LNCaP clone FGC (cell line): ENCODE data around the gene KRTAP12-2.
"Not testable (repeated sequence)": the region's sequence is repeated elsewhere in the genome, so short reads cannot be mapped to it uniquely, and the experiment has no call there.

Experiments
- DNase-seq: peaks from one replicate; pipeline ENCODE4 v3.0.0-alpha.2; 2011; ENCODE audit warnings: low read depth
- H3K4me3 ChIP-seq: 2 replicates; pipeline ENCODE4 v1.5.1; 2011; ENCODE audit warnings: mild to moderate bottlenecking, low read depth, low read length, control low read depth
- TF ChIP-seq, protein P1 (sequence below): IDR thresholded peaks from 2 replicates; pipeline ENCODE4 v1.5.1; 2012; ENCODE audit warnings: mild to moderate bottlenecking; ENCODE audit not compliant: control insufficient read depth, insufficient read depth; ENCODE audit errors: extremely low read depth

KRTAP12-2 gene

DNA sequence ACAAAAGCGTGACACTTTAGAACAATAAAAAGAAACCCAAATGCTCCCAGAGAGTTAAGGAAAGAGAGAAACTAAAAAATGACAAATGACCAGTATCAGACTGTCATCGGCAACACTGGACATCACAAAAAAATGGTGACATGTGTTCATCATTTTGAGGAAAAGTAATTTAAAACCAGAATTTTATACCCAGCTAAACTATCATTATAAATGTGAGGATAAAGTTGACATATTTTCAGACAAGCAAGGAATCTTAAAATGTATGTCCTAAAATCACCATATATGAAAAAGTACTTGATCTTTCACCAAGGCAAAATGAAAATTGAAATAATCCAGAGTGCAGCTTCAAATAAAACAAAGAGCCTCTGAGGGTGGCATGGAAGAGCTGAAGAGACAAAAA is 21.8 kb downstream of the KRTAP12-2 start:
- DNase-seq, result no peak
- TF ChIP-seq, protein P1, sequence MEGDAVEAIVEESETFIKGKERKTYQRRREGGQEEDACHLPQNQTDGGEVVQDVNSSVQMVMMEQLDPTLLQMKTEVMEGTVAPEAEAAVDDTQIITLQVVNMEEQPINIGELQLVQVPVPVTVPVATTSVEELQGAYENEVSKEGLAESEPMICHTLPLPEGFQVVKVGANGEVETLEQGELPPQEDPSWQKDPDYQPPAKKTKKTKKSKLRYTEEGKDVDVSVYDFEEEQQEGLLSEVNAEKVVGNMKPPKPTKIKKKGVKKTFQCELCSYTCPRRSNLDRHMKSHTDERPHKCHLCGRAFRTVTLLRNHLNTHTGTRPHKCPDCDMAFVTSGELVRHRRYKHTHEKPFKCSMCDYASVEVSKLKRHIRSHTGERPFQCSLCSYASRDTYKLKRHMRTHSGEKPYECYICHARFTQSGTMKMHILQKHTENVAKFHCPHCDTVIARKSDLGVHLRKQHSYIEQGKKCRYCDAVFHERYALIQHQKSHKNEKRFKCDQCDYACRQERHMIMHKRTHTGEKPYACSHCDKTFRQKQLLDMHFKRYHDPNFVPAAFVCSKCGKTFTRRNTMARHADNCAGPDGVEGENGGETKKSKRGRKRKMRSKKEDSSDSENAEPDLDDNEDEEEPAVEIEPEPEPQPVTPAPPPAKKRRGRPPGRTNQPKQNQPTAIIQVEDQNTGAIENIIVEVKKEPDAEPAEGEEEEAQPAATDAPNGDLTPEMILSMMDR, result no peak

DNA sequence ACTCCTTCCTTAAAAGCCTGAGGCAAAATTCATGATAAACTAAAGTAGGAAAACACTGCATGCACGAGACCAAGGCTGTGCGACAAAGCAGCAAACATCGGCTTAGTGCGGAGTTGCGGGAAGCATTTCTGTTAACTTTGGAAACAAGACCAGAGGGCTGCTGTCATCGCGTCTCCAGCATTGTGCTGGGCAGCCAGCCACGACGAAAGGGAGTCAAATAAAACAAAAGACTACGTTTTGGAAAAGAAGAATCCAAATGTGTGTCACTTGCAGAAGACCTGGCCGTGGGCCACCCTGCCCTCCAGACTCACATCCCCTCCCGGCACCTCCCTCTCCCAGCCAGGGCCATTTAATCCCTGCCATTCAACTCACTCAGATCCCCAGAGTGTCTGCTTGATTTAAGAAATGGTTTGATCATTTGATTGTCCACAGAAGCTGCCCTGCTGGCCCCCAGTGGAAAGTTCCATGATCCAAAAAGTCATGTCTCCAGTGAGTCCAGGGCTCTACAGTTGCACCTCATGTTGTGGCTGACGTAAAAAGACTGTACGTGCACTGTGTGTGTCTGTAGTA is 22.9 kb downstream of the KRTAP12-2 start:
- no peak for DNase-seq
- H3K4me3 ChIP-seq, result no peak overlapping the region
- TF ChIP-seq, protein P1, result no peak

More for the DNA sequence above, 21.8 kb downstream of the KRTAP12-2 start:
- H3K4me3 ChIP-seq, result no peak overlapping the region

DNA sequence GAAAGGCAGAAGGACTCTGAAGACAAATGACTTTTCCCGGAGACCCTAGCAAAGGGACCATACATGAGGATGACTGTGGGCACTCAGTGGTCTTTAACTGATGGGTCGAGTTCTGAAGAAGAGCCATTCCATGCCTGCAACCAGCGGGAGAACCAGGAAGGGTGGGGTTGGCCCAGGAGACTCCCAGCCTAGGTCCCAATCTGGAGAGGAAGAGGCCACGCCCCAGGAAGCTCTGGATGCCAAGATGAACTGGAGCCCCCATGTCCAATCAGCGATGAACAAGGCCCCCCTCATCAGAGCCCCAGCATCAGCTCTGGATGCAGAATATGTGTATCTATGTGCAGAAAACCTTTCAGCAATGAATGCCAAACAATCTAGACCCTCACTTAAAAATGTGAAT is 26.0 kb downstream of the KRTAP12-2 start:
- TF ChIP-seq, protein P1, result no peak
- H3K4me3 ChIP-seq, result no peak overlapping the region
- DNase-seq, result no peak

DNA sequence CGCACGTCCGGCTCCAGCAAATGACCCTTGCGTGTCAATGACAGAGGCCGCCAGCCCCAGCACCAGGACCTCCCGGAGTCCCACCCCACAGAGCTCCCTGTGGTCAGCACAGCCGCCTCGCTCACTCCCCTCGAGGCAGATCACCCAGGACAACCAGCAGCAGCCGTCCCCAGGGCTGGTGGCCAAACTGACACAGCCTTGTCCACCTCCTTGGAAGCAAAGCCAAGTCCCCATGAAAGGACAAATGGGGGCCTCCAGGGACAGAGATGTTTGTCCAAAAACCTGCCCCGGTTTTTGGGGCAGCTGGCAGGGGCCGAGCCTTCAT is 27.4 kb downstream of the KRTAP12-2 start:
- TF ChIP-seq, protein P1, result no peak
- no peak for DNase-seq
- H3K4me3 ChIP-seq, result no peak overlapping the region

DNA sequence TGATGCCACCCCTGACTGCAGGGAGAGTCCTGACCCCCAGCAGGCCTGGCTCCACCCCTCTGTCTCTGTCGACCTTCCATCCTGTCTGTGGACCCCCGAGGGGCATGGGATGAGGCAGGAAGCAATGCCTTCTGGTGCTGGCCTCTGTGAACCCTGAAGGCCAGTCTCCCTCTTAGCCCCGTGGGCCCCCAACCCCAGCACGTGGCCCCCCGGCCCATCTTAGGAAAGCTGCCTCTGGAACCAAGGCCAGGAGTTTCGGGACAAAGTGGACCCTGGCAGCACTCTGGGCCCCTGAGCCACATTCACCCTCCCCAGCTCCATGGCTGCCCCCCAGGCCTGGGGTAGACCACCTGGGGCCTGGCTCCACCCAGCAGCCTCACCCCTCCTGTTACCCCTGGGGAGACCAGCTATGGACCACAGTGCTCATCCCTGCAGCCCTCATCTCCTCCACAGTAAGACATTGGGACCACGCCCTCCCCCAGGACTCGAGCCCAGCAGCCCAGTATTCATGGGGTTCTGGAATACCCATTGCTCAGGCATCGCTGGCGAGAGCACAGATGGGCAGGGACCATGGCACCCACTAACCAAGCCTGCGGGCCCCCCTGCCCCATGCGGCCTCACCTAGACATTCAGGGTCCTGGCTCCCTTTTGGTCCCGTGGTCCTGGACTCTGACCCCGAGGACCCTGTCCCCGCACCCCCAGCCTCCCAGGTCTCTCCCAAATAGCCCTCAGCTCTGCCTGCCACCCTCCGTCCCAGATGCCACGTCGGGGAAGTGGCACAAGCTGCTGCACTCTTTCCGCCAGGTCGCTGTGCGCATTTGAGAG is 28.0 kb downstream of the KRTAP12-2 start:
- H3K4me3 ChIP-seq, DNase-seq: not testable (repeated sequence)

DNA sequence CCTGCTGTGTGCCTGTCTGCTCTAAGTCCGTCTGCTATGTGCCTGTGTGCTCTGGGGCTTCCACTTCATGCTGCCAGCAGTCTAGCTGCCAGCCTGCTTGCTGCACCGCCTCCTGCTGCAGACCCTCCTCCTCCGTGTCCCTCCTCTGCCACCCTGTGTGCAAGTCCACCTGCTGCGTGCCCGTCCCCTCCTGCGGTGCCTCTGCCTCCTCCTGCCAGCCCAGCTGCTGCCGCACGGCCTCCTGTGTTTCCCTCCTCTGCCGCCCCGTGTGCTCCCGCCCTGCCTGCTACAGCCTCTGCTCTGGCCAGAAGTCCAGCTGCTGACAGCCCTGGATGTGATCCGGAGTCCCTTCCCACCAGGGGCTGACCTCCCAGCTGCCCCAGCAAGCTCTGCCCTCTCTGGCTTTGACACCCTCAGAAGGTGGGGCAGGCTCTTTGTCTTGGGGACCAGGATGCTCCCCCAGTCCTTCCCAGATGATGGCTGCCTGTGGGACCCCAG is 28.8 kb downstream of the KRTAP12-2 start:
- H3K4me3 ChIP-seq, DNase-seq: not testable (repeated sequence)

DNA sequence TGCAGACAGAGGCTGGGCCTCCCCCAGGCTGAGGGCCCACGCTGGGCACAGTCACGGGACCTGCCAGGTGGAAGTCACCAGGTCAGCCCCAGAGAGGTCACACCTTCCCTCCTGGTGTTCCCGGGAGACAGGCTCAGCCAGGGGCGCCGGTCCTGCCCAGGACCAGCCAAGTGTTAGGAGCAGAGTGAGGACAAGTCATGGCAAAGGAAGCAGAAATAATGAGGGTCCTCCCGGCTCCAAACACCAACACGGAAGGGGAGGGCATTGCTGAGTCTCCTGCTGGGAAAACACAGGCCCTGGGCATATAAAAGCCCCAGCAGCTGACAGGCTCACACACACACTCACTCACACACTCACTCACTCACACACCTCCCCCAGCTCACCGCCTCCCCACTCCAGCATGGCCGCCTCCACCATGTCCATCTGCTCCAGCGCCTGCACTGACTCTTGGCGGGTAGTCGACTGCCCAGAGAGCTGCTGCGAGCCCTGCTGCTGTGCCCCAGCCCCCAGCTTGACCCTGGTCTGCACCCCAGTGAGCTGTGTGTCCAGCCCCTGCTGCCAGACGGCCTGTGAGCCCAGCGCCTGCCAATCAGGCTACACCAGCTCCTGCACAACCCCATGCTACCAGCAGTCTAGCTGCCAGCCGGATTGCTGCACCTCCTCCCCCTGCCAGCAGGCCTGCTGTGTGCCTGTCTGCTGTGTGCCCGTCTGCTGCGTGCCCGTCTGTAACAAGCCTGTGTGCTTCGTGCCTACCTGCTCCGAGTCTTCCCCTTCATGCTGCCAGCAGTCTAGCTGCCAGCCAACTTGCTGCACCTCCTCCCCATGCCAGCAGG is 29.5 kb downstream of the KRTAP12-2 start, which contains the start of gene KRTAP10-10:
Gene KRTAP10-10 (plus strand): TSS at position 339 of the 833 bp plus-strand sequence. CDS start 62 bp downstream, at position 401.
- no peak for DNase-seq
- no peak within 1 kb of the TSS for H3K4me3 ChIP-seq
- TF ChIP-seq, protein P1, result no peak
